Tibial nerve (tissue), 4 donors: ENCODE results near the gene TEAD3. TPM values are rescaled to one million over a fixed set of nuclear protein-coding genes. Genes with fewer than 3 reads are reported as not detected.

Source experiments
- DNase-seq, 2 donors: peaks; one replicate each; pipeline ENCODE4 v3.0.0-alpha.2; 2019; ENCODE audit warnings: low spot score in 2 of 2
- H3K27ac ChIP-seq, 4 donors: fragments of 200-600 bp; sonication (generic) in 3 of 4; one replicate each; pipeline ENCODE4 v1.5.1; 2017 to 2019; ENCODE audit warnings: mild to moderate bottlenecking in 1 of 4
- H3K27me3 ChIP-seq, 2 donors: fragments of 200-600 bp; sonication (generic) in 1 of 2; one replicate each; pipeline versions ENCODE4 v1.5.1 to v1.6.0; 2017 to 2019
- H3K36me3 ChIP-seq, 3 donors: fragments of 200-600 bp; sonication (generic); one replicate each; pipeline ENCODE4 v1.5.1; 2018 to 2019
- H3K4me1 ChIP-seq, 4 donors: fragments of 200-600 bp; sonication (generic) in 3 of 4; one replicate each; pipeline ENCODE4 v1.5.1; 2017 to 2019
- H3K4me3 ChIP-seq, 4 donors: fragments of 200-600 bp; sonication (generic) in 3 of 4; one replicate each; pipeline ENCODE4 v1.5.1; 2017 to 2019; ENCODE audit warnings: mild to moderate bottlenecking in 1 of 4, moderate library complexity in 1 of 4
- H3K9me3 ChIP-seq, 4 donors: fragments of 200-600 bp; sonication (generic) in 3 of 4; one replicate each; pipeline ENCODE4 v1.5.1; 2017 to 2019
- EP300 ChIP-seq, 2 donors: sonication (generic); formaldehyde crosslinking; IDR thresholded peaks; one replicate each; pipeline ENCODE4 v1.6.1; 2017; ENCODE audit warnings: antibody characterized with exemption in 2 of 2, mild to moderate bottlenecking in 1 of 2
- POLR2A ChIP-seq, 2 donors: fragments of 450-650 bp; IDR thresholded peaks; one replicate each; pipeline ENCODE4 v1.6.1; 2017; ENCODE audit warnings: antibody characterized with exemption in 2 of 2, mild to moderate bottlenecking in 2 of 2, moderate library complexity in 2 of 2
- WGBS, 2 donors: methylation state at CpG; one replicate each; pipeline ENCODE4 v1.1.5; 2018; 5-methylcytosine and 5-hydroxymethylcytosine counted together
- total RNA-seq, 4 donors: library from RNA; depleted of rRNA; stranded (reverse); fragments of >200 nt; gene quantifications; one replicate each; pipeline ENCODE4 v1.1.0, GENCODE V29; 2016
- TF ChIP-seq, protein P1 (sequence below), 5 experiments: fragments of 200-600 bp in 3 of 5; fragments of 450-650 bp in 2 of 5; sonication (generic) in 3 of 5; IDR thresholded peaks; one replicate each; pipeline ENCODE4 v1.5.1; 2016 to 2019; ENCODE audit warnings: antibody characterized with exemption in 5 of 5, mild to moderate bottlenecking in 3 of 5, moderate library complexity in 2 of 5

TEAD3 gene
- total RNA-seq, 4 donors from 2014 or later, result 9.8 to 20.1 (median 13.6) TPM

DNA sequence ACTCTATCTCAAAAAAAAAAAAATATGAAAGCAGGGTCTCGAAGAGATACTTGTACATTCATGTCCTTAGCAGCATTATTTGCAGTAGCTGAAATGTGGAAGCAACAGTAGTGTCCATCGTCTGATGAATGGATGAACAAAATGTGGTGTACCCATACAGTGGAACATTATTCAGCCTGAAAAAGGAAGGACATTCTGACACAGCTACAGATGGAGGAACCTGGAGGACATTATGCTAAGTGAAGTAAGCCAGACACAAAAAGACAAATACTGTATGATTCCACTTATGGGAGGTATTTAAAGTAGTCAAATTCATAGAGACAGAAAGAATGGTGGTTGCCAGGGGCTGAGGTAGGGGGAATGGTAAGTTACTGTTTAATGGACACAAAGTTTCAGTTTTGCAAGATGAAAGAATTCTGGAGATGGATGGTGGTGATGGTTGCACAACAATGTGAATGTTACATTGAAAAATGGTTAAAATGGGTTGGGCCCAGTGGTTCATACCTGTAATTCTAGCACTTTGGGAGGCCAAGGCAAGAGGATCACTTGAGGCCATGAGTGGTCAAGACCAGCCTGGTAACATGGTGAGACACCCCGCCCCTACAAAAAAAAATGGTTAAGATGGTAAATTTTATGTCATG lies 27.6 kb upstream of the TEAD3 start:
- no peaks in the 10 kb centered on the region for H3K27me3 ChIP-seq
- H3K4me1 ChIP-seq, result peaks cover 0 to 9% (median 0%) of the 10 kb centered on the region in 4 donors
- no peaks in the 10 kb centered on the region for H3K36me3 ChIP-seq
- no peaks in the 10 kb centered on the region for H3K9me3 ChIP-seq
- DNase-seq, result no peak
- TF ChIP-seq, protein P1, sequence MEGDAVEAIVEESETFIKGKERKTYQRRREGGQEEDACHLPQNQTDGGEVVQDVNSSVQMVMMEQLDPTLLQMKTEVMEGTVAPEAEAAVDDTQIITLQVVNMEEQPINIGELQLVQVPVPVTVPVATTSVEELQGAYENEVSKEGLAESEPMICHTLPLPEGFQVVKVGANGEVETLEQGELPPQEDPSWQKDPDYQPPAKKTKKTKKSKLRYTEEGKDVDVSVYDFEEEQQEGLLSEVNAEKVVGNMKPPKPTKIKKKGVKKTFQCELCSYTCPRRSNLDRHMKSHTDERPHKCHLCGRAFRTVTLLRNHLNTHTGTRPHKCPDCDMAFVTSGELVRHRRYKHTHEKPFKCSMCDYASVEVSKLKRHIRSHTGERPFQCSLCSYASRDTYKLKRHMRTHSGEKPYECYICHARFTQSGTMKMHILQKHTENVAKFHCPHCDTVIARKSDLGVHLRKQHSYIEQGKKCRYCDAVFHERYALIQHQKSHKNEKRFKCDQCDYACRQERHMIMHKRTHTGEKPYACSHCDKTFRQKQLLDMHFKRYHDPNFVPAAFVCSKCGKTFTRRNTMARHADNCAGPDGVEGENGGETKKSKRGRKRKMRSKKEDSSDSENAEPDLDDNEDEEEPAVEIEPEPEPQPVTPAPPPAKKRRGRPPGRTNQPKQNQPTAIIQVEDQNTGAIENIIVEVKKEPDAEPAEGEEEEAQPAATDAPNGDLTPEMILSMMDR (IDR thresholded peaks at IDR 0.05), result no peak
- no peak for TF ChIP-seq POLR2A (IDR thresholded peaks at IDR 0.05)
- no peak for TF ChIP-seq EP300 (IDR thresholded peaks at IDR 0.05)
- H3K27ac ChIP-seq, result no peak overlapping the region
- 87 to 91% methylated on average over 3 of the region's 3 CpGs for WGBS, 2 donors
- no peak overlapping the region for H3K4me3 ChIP-seq

DNA sequence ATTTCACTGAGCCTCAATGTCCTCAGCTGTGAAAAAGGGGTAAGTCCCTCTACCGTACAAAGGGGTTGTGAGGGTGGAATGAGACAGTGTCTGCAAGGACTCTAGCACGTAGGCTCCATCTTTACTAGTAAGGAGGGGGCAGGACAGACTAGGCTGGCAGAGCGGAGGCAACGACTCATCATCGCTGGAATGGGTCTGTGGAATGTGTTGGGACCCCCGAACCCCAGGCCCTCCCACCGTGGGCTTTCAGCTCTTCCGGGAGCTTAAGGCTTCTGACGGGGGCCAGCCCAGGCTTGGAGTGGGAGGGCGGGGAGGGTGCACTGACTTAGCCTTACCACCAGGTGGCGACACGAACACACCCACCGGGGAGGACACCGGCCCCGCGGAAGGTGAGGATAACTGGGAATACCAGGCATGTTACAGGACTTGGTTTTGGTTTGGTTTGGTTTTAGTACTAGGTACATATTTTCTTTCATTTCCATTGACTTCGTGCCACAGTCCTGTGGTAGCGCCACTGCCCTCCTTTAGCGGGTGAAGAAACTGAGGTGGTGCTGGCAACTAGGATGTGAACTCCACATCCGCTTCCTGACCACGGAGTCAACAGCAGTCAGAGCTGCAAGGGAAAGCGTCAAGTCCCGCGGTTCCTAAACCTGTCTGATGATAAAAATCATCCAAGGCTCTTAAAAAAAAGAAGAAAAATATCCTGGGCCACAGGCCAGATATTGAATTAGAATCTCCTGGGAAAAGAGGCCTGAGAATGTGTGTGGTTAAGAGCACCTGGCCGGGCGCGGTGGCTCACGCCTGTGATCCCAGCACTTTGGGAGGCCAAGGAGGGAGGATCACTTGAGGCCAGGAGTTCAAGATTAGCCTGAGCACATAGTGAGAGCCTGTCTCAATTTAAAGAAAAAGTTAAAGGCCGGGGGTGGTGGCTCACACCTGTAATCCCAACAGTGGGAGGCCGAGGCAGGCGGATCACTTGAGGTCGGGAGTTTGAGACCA lies 26.1 kb upstream of the TEAD3 start:
- Histone ChIP-seq H3K4me1 (peaks cover 0 to 9% (median 0%) of the 10 kb centered on the region in 4 donors), H3K27me3 (no peaks in the 10 kb centered on the region), H3K4me3 (peak overlapping the region in 1 of 4 donors; percentile 36), H3K36me3 (no peaks in the 10 kb centered on the region), H3K9me3 (no peaks in the 10 kb centered on the region), H3K27ac (peak overlapping the region in 1 of 4 donors; percentile 34)
- peak; percentile 57 to 74 for DNase-seq
- TF ChIP-seq EP300 (IDR thresholded peaks at IDR 0.05) (peak in 1 of 2 donors; percentile 44), POLR2A (IDR thresholded peaks at IDR 0.05) (peak in 1 of 2 donors; percentile 14)
- TF ChIP-seq, protein P1 (IDR thresholded peaks at IDR 0.05), result peak; percentile 96 to 100 (median 97)
- WGBS, 2 donors, result 33 to 35% methylated on average over 31 of the region's 32 CpGs

DNA sequence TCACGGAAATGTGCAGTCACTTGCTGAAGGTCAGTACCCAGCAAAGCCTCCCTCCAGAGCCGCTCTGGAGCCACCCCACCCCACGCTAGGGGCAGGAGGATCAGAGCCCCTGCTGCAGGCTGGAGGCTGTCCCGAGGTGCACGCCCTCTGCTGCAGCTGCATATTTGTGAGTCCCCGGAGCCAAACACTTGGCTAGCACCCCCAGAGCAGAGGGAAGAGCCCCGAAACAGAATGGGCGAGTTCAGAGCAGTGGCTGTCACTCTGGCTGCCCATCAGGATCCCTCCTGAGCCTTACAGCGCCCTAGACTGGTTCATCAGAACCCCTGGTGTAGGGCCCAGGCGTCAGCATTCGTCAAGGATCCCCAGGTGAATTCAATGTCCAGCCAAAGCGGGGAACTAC lies 25.3 kb upstream of the TEAD3 start:
- WGBS, 2 donors, result 68 to 70% methylated on average over 12 of the region's 12 CpGs
- TF ChIP-seq, protein P1 (IDR thresholded peaks at IDR 0.05), result no peak
- TF ChIP-seq POLR2A (IDR thresholded peaks at IDR 0.05), result no peak
- TF ChIP-seq EP300 (IDR thresholded peaks at IDR 0.05), result no peak
- DNase-seq, result no peak

DNA sequence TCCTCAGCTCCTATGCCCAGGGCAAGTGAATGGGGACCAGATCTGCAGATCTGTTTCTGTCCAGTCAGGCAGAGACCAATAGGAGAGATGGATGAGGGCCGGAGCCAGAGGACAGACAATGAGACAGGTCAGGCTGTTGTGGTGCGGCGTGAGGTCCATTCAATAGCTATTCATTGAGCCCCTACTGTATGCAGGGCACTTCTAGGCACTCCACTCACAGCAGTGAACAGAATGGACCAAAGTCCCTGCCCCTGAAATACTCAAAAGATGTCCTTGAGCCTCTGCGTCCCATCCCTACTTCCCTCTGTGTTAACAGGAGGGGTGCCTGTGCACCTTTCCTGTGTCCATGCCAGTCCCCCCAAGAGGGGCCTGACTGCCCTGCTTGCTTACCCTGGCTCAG lies 24.4 kb upstream of the TEAD3 start:
- H3K4me3 ChIP-seq, result no peak overlapping the region
- peaks cover 0 to 9% (median 0%) of the 10 kb centered on the region in 4 donors for H3K4me1 ChIP-seq
- H3K27ac ChIP-seq, result no peak overlapping the region
- DNase-seq, result no peak
- TF ChIP-seq, protein P1 (IDR thresholded peaks at IDR 0.05), result no peak
- TF ChIP-seq POLR2A (IDR thresholded peaks at IDR 0.05) (no peak), EP300 (IDR thresholded peaks at IDR 0.05) (no peak)
- whole genome bisulfite sequencing, 2 donors, result 85 to 91% methylated on average over 2 to 4 of the region's 4 CpGs
- no peaks in the 10 kb centered on the region for H3K27me3 ChIP-seq
- no peaks in the 10 kb centered on the region for H3K9me3 ChIP-seq
- no peaks in the 10 kb centered on the region for H3K36me3 ChIP-seq

More for the DNA sequence above, 25.3 kb upstream of the TEAD3 start:
- H3K4me1 ChIP-seq, result peaks cover 0 to 9% (median 0%) of the 10 kb centered on the region in 4 donors
- H3K9me3 ChIP-seq, result no peaks in the 10 kb centered on the region
- no peak overlapping the region for H3K4me3 ChIP-seq
- no peaks in the 10 kb centered on the region for H3K36me3 ChIP-seq
- H3K27ac ChIP-seq, result no peak overlapping the region
- no peaks in the 10 kb centered on the region for H3K27me3 ChIP-seq
